Left colon (tissue), 2 donors: ENCODE data around the gene PSMD3. TPM values are rescaled to one million over a fixed set of nuclear protein-coding genes. Genes with fewer than 3 reads are reported as not detected.
"Not testable (repeated sequence)": the region's sequence is repeated elsewhere in the genome, so short reads cannot be mapped to it uniquely, and the experiment has no call there.

Experiments used
- ATAC-seq: fragments of 200-7000 bp; cut with Tn5 transposase; one replicate; pipeline ENCODE4 v1.9.1; 2020; ENCODE audit warnings: mild to moderate bottlenecking, moderate library complexity
- DNase-seq, 2 donors: peaks; one replicate each; pipeline ENCODE4 v3.0.0-alpha.2; 2020
- intact Hi-C, 2 donors: fragments of 100-400 bp; cut with DNase I in 1 of 2; cut with micrococcal nuclease in 1 of 2; formaldehyde crosslinking; loops; one replicate each; pipeline versions ENCODE4 v1.11.2 to v1.14.0; 2022; cut with DNase I, micrococcal nuclease
- long read RNA-seq: library from polyadenylated mRNA; unstranded; transcript quantifications from one replicate; pipeline ENCODE4 v2.0.0, GENCODE V29; 2021
- total RNA-seq, 2 donors: library from RNA; stranded (reverse); fragmentation: NEBNext Ultra II Directional; extraction: Animal tissue kit (Norgen Biotek cat#: 25700); gene quantifications; one replicate each; pipeline ENCODE4 v1.2.1, GENCODE V29; 2021
- donor health status: DM: no; HTN: no; CAD: no.
- donor health status: DM: yes; HTN: yes; CAD: no.

PSMD3 gene
- 100 to 1,000 TPM in 1 of 2 donors, 10 to 100 TPM in 1; 97.5 to 109 TPM for total RNA-seq
- long read RNA-seq, transcript PSMD3-201 (12 exons, 2,158 nt), result major isoform, 84 of 98 reads
- long read RNA-seq, partial matches to known transcripts, result 12 of 98 reads
- long read RNA-seq, other reads (novel, unspliced or antisense), result 2 of 98 reads

- intact Hi-C loops, result no loop called here
- ATAC-seq (peak; percentile 88), DNase-seq (peak; percentile 98 to 99)
Observed at GRCh38 chr17:39980351-39981206, at the start of gene PSMD3. TSS of gene PSMD3 (plus strand) at chr17:39980807. CDS start at chr17:39980971, 164 bp downstream.

- no peak for ATAC-seq
- no peak for DNase-seq
- intact Hi-C loops, result no loop called here
Observed at GRCh38 chr17:39933912-39934311, 46.7 kb upstream of the PSMD3 start.

- DNase-seq (no peak), ATAC-seq (no peak)
- intact Hi-C loops, result no loop called here
Observed at GRCh38 chr17:39934324-39934723, 46.3 kb upstream of the PSMD3 start.

- intact Hi-C loops, result no loop called here
- no peak for ATAC-seq
- DNase-seq, result no peak
Observed at GRCh38 chr17:39935909-39936308, 44.7 kb upstream of the PSMD3 start.

GRCh38 chr17:39937447-39937846 lies 43.2 kb upstream of the PSMD3 start:
- DNase-seq, result no peak
- ATAC-seq, result no peak
- intact Hi-C loops, result no loop called here

DNA sequence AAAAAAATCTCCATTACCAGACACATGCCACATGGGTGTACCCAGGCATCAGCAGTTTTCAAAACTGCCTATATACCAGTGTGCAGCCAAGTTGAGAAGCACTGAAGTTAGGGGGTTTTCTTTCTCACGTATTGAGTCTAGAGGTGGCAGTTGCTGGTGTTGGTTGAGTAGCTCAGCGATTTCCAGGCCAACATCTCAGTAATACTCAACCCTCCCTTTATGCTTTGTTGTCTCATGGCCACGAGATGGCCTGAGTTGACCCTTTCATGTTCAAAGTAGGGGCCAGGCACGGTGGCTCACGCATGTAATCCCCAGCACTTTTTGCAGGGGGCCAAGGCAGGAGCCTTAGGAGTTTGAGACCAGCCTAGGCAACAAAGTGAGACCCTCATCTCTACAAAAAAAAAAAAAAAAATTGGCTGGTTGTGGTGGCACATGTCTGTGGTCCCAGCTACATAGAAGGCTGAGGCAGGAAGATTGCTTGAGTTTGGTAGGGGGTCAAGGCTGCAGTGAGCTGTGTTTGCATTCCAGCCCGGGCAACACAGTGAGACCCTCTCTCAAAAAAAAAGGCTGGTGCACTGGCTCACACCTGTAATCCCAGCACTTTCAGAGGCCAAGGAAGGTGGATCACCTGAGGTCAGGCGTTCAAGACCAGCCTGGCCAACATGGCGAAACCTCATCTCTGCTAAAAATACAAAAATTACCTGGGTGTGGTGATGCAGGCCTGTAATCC lies 42.3 kb upstream of the PSMD3 start:
- intact Hi-C loops, result no loop called here
- no peak for ATAC-seq
- no peak for DNase-seq

GRCh38 chr17:39939106-39939505 lies 41.5 kb upstream of the PSMD3 start:
- DNase-seq (no peak), ATAC-seq (no peak)
- intact Hi-C loops, result no loop called here

- DNase-seq (no peak), ATAC-seq (peak; percentile 31)
- intact Hi-C loops, result no loop called here
Observed at GRCh38 chr17:39939588-39940419, 40.8 kb upstream of the PSMD3 start.

GRCh38 chr17:39943702-39944392 lies 36.8 kb upstream of the PSMD3 start:
- ATAC-seq (no peak), DNase-seq (no peak)
- intact Hi-C loops, result no loop called here

DNA sequence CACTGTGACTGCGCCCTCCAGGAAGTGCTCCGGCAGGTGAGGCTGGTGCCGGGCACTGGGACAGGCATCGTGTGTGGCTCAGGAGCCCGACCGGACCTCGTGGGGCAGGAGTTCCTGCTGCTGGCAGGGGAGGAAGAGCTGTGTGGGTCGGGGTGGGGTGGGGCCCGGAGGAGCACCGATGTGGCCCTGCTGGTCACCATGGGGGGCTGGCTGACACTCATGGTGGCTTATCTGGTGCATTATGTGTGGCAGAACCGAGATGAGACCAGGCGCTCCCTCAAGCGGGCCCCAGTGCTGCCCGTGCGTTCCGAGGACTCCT lies 36.3 kb upstream of the PSMD3 start:
- ATAC-seq (no peak), DNase-seq (no peak)
- intact Hi-C loops, result no loop called here

DNA sequence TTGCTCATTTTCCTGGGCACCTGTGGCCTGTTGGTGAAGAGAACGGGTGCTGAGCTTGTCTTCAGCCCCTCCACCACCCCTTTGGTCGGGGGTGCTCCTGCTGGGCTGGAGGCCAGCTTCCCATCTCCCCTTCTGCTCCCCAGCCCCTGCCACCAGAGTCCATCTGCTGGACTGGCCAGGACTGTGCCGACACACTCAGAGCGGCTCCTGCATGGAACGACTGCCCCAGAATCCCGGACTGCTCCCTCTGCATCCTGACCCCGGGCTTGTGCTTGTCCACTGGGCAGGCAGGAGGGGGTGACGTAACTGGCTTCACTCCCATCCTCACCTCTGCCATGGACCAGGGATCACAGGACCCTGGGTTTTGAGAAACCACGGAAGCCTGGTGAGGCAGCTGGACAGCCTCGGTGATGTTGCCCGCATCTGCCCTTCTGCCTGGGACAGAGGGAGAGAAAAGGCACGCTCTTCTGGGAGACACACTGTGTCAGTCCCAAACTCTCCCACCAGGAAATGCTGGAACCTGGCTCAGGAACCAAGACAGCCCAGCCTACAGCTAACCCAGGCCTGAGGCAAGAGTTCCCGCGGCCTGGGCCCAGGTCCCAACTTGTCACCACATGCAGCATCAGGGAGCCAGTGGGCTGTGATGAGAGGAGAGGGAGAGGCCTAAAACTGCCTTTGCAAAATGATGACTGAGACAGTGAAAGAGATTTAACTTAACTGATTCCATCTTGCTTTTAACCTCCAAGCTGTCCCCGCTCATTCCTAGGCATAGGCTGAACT lies 33.9 kb upstream of the PSMD3 start:
- intact Hi-C loops, result no loop called here
- DNase-seq (no peak), ATAC-seq (no peak)

- ATAC-seq, DNase-seq, intact Hi-C loops: not testable (repeated sequence)
Observed at GRCh38 chr17:39948489-39948828, 32.1 kb upstream of the PSMD3 start.

DNA sequence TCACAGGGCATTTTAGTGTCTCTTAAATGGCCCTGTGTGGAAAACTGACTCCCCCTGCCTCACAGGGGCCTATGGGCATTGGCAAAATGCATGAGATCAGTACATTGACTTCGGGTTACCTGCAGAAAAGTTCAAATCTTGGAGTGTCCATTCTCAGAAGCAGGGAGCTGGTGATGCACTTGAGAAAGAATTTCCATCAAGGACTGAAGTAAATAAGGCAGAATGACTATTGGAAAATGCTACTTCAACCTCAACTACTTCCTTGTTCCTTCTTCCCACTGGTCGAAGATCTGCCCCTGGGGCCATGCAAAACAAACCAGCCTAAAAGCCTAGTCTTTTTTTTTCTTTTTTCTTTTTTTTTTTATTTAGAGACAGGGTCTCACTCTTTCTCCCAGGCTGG lies 31.6 kb upstream of the PSMD3 start:
- DNase-seq, result no peak
- ATAC-seq, result no peak
- intact Hi-C loops, result no loop called here

DNA sequence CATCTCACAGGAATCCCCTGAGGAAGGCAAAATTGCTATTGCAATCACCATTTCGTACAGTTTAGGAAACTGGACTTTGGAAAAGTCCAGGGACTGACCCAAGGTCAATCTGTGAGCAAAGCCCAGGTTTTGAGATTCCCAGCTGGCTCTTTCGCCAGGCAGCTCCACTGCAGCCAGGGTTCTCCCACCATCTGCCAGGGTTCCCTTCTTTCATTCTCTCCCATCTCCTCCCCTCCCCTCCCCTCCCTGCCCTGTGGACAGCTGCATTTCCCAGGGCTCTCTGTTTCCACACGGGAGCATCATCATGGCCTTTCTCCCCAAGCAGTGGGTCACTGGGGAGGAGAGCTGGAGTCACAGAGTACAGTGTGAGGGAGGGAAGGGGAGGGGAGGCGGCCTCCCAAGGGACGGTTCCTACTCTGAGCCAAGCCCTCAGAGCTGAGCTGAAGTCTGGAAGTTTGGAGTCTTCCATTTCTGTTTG lies 29.7 kb upstream of the PSMD3 start:
- ATAC-seq, result no peak
- DNase-seq, result no peak
- intact Hi-C loops, result no loop called here

DNA sequence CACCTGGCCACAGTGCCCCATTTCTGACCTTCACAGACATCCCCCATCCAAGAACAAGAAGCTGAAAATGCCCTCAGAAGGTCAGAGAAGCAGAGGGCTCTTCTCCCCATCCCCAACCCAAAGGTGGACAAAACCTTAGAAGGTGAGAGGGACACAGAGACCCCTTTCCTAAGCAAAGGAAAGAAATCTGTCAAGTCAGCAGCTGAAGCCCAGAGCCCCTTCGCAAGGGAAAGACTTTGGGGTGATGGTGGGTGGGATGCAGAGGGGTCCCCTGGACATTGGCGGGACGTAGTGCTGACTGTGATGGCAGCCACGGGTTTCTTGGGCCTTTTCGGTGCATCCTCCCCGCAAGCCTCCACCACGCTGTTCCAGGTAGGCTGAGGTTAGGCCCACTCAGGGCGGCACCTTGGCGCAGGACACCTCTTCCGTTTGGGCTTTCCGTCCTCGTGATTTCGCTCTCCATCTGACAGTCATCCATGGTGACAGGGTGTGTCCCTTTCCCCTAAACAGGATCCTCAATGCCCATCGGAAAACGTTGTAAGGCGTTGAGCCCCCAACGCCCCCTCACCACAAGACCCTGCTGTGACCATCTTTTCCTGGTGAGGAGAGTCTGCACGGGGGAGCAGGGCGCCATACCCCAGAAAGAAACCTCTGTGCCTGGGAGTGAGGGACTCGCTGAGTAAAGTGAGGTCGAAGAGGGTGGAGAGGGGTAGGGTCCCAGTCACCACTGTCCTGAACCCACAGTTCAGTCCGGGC lies 28.5 kb upstream of the PSMD3 start:
- DNase-seq (peak; percentile 43 to 59), ATAC-seq (peak; percentile 4)
- intact Hi-C loops, result no loop called here

DNA sequence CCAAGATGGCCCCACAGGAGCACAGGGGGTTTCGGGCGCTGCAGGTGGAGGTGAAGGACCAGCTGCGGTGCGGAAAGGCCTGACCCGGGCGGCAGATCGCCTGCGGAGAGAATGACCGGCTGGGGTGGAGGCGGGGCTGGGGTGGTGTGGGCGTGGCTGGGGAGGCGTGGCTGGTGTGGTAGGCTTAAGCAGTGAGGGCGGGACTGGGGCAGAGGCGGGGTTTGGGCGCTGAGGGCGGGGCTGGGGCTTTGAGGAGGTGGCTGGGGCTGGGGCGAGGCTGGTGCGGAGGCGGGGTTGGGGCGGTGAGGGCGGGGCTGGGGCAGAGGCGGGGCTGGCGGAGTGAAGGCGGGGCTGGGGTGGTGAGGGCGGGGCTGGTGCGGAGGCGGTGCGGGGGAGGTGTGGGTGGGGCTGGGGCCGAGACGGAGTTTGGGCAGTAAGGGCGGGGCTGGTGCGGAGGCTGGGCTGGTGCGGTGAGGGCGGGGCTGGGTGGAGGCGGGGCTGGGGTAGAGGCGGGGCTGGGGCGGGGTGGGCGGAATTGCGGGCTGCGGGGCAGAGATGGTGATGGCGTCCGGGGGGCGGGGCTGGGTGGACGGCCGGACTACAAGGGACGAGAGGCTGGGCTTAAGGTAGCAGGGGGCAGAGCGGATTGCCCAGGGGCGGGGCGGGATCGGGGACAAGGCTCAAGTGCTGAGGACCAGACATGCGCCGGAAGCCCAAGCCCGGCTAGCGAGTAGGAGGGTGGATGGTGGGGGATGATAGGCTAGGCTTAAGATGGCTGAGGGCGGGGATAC lies 27.7 kb upstream of the PSMD3 start:
- intact Hi-C loops, result no loop called here
- ATAC-seq (peak; percentile 86), DNase-seq (peak; percentile 99)
